Activated naive CD8-positive, alpha-beta T cell treated with anti-CD3 and anti-CD28 coated beads for 36 hours (primary cell): ENCODE results near the gene SH3GL3. TPM values are rescaled to one million over a fixed set of nuclear protein-coding genes. Genes with fewer than 3 reads are reported as not detected.
A peak's percentile ranks its signal among the peaks of the same experiment; 100 is the strongest.

ENCODE experiments used
- DNase-seq: peaks from one replicate; pipeline ENCODE4 v3.0.0; 2021
- H3K27ac Mint-ChIP-seq: one replicate; pipeline ENCODE4 v1.8.0; 2022; ENCODE audit warnings: mild to moderate bottlenecking, moderate library complexity, mixed read lengths
- H3K27me3 Mint-ChIP-seq: one replicate; pipeline ENCODE4 v1.8.0; 2022; ENCODE audit warnings: mild to moderate bottlenecking, mixed read lengths
- H3K36me3 Mint-ChIP-seq: one replicate; pipeline ENCODE4 v1.8.0; 2021; ENCODE audit warnings: mild to moderate bottlenecking, mixed read lengths
- H3K4me1 Mint-ChIP-seq: one replicate; pipeline ENCODE4 v1.8.0; 2021; ENCODE audit warnings: mixed read lengths
- H3K4me3 Mint-ChIP-seq: one replicate; pipeline ENCODE4 v1.8.0; 2022; ENCODE audit warnings: mild to moderate bottlenecking, moderate library complexity, mixed read lengths
- H3K9me3 Mint-ChIP-seq: one replicate; pipeline ENCODE4 v1.8.0; 2022; ENCODE audit warnings: mixed read lengths
- total RNA-seq, 2 experiments: library from RNA; stranded (reverse); gene quantifications; one replicate each; pipeline ENCODE4 v1.2.3, GENCODE V29; 2021

SH3GL3 gene
- total RNA-seq, 2 experiments from 2014 or later = not detected

DNA sequence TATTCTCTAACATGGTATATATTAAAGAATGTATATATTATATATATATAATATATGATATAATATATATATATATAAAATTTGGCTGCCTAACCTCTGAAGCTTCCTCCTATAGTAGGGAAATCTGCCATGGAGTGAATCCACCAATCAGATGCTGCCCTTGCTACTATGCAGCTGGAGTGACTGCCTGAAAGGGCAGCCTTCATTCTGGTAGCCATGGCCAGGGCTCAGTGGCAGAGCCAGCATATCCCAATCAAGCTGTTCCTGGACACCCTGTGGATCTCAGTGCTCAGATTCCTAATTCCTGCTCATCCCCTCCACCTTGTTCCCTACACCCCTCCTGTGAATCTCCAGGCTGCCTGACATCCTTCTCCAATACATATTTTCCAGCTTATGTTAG is 2.2 kb upstream of the SH3GL3 start:
- no peak for DNase-seq
- H3K36me3 Mint-ChIP-seq = no peaks in the 10 kb centered on the region
- no peak overlapping the region for H3K4me3 Mint-ChIP-seq
- H3K4me1 Mint-ChIP-seq = peaks cover 4% of the 10 kb centered on the region
- H3K27me3 Mint-ChIP-seq = peaks cover 53% of the 10 kb centered on the region
- H3K27ac Mint-ChIP-seq = no peak overlapping the region
- no peaks in the 10 kb centered on the region for H3K9me3 Mint-ChIP-seq

DNA sequence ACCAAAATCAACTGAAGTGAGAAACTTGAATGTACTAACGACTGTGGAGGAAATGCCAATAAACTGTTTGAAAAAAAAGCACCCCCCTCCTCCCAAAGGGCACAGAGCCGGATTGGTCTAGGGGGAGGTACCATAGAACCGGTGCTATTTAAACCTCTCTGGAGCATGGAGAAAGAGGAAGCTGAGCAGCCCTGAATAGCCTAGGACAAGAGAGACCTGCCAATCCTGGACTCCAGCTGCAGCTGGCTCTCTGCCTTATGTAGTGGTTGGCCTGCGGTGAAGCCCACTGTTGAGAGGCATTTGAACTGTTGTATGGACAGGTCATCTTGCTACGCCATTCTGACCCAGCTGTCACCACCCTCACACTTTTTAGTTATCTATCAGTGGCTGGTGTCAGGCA is 1.5 kb upstream of the SH3GL3 start:
- Mint-ChIP-seq H3K27ac (no peak overlapping the region), H3K9me3 (peaks cover 2% of the 10 kb centered on the region), H3K36me3 (no peaks in the 10 kb centered on the region), H3K4me1 (peaks cover 4% of the 10 kb centered on the region), H3K27me3 (peaks cover 55% of the 10 kb centered on the region), H3K4me3 (no peak overlapping the region)
- DNase-seq = no peak

DNA sequence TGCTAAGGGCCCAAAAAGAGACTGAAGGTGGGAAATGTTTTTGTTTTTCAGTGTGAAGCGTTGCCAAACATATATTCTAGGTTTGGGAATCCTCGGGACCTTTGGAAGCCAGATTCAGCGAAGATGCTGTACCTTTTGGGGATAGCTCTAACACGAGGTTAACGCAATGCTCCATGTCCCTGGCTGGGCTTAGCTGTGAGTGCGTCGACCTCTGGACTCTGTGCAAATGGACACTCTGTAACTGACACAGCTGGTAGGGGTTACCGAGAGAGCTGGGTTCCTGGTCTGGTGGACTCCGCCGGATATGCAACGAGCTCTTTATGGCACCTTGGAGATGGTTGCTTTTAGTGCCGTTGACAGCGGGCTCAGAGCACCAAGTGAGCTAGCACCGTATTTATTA is 724 bp upstream of the SH3GL3 start:
- peaks cover 55% of the 10 kb centered on the region for H3K27me3 Mint-ChIP-seq
- DNase-seq = no peak

DNA sequence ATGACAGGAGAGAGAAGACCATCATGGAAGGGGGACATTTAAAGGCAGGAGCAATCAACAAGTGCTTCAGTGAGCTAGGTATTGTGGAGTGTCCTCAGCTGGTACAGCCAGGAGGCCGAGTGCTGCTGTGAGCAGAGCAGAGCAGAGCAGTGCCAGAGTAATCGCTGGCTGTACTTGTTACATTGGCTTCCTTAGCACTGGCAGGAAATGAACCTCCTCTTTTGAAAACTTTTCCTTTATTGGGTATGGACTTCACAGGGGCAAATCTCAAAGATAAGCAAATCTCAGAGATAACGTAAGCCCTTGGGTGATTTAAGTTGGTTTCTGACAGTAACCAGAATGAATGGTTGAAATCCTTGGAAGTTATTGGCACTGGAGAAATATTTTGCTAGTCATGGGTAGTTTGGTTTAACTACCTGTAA is 2.1 kb downstream of the SH3GL3 start:
- H3K36me3 Mint-ChIP-seq = no peaks in the 10 kb centered on the region
- H3K27ac Mint-ChIP-seq = no peak overlapping the region
- no peak overlapping the region for H3K4me3 Mint-ChIP-seq
- DNase-seq = no peak
- peaks cover 48% of the 10 kb centered on the region for H3K27me3 Mint-ChIP-seq
- peaks cover 2% of the 10 kb centered on the region for H3K9me3 Mint-ChIP-seq
- H3K4me1 Mint-ChIP-seq = peaks cover 4% of the 10 kb centered on the region

More for the DNA sequence above, 724 bp upstream of the SH3GL3 start:
- H3K4me3 Mint-ChIP-seq = peak overlapping the region; percentile 77
- no peak overlapping the region for H3K27ac Mint-ChIP-seq
- peaks cover 2% of the 10 kb centered on the region for H3K9me3 Mint-ChIP-seq
- H3K4me1 Mint-ChIP-seq = peaks cover 4% of the 10 kb centered on the region
- H3K36me3 Mint-ChIP-seq = no peaks in the 10 kb centered on the region

DNA sequence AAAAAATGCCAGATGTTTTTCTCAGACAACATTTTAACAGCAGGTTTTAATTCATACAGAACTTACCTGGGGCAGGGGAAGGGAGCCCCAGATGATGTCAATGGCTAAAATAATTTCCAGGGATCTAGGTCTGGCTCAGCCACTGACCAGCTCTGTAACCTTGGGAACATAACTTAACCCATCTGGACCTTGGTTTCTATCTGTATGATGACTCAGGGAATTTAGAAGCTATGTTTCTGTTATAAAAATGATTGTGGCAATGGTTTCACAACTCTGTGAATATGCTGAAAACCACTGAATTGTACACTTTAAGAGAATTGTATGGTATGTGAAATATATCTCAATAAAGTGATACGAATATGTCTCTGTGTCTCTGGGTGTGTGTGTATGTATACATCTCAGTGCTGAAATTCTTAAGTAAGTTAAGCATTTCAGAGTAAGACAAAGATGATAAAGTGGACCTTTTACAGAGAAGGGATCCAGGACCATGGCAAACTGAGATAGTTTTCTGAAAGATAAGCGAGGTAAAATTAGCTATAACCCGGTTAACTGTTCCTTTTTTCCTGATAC is 2.9 kb downstream of the SH3GL3 start:
- H3K9me3 Mint-ChIP-seq = peaks cover 2% of the 10 kb centered on the region

DNA sequence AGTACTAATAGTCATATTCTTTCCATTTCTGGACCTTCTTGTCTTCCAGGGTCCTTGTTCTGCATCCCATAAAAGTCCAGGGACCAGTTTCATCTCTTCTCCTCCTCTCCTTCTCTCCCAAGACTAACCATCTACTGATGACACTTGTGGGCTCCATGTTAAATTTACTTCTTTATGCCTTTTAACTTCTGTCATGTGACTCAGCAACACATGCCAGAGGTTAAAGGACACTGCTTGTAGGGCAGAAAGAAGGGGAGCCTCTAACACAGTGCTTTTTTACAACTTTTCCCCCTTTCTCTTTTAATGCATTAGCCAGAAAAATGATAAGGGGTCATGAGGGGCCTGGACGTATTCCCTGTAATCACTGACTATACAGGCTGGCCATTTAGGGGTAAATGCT is 10.0 kb downstream of the SH3GL3 start:
- Mint-ChIP-seq H3K9me3 (no peaks in the 10 kb centered on the region), H3K27ac (no peak overlapping the region), H3K4me3 (no peak overlapping the region), H3K36me3 (no peaks in the 10 kb centered on the region), H3K4me1 (no peaks in the 10 kb centered on the region), H3K27me3 (peaks cover 3% of the 10 kb centered on the region)
- DNase-seq = no peak

More for the DNA sequence above, 2.9 kb downstream of the SH3GL3 start:
- H3K36me3 Mint-ChIP-seq = no peaks in the 10 kb centered on the region
- peaks cover 47% of the 10 kb centered on the region for H3K27me3 Mint-ChIP-seq
- peaks cover 4% of the 10 kb centered on the region for H3K4me1 Mint-ChIP-seq
- no peak overlapping the region for H3K4me3 Mint-ChIP-seq
- DNase-seq = no peak
- no peak overlapping the region for H3K27ac Mint-ChIP-seq

DNA sequence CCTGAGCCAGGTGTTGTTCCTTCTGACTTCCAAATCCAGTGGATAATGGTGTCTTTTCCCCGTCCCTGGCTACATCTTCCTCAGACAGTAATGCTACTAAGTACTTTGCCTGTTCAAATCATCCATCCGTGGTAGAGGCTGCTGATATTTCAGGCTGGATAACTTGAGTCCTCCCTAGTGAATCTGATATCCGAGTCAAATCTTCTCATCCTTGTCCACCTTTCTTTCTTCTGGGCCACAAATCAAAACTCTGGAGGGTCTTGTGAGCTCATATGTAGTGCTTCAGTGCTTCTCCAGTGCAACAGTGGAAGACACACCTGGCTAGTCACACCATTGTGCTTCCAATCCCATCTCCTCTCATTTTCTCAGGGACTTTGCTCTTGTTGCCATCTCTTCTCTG is 11.2 kb downstream of the SH3GL3 start:
- H3K27me3 Mint-ChIP-seq = peaks cover 3% of the 10 kb centered on the region
- no peak overlapping the region for H3K4me3 Mint-ChIP-seq
- no peaks in the 10 kb centered on the region for H3K36me3 Mint-ChIP-seq
- no peak for DNase-seq
- no peaks in the 10 kb centered on the region for H3K9me3 Mint-ChIP-seq
- H3K4me1 Mint-ChIP-seq = no peaks in the 10 kb centered on the region
- no peak overlapping the region for H3K27ac Mint-ChIP-seq

DNA sequence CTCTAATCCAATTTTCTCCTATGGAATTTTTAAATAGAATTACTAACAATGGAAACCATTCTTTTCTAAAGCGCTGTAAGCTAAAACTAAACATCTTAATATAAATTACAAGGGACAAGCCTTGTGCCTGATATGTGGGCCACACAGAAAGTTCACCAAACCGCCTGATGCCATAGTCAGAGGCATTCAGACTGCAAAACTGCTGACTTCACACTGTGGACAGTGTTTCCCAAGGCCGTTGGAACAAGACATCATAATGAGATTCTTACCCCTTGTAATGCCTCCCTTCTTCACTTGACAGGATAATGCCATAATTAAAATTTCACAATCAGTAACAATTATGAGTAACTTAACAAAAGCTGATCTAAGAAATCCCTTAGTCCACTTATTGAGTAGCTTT is 14.9 kb downstream of the SH3GL3 start:
- H3K4me3 Mint-ChIP-seq = no peak overlapping the region
- no peaks in the 10 kb centered on the region for H3K4me1 Mint-ChIP-seq
- H3K27ac Mint-ChIP-seq = no peak overlapping the region
- H3K9me3 Mint-ChIP-seq = no peaks in the 10 kb centered on the region
- no peak for DNase-seq
- peaks cover 3% of the 10 kb centered on the region for H3K27me3 Mint-ChIP-seq
- no peaks in the 10 kb centered on the region for H3K36me3 Mint-ChIP-seq

DNA sequence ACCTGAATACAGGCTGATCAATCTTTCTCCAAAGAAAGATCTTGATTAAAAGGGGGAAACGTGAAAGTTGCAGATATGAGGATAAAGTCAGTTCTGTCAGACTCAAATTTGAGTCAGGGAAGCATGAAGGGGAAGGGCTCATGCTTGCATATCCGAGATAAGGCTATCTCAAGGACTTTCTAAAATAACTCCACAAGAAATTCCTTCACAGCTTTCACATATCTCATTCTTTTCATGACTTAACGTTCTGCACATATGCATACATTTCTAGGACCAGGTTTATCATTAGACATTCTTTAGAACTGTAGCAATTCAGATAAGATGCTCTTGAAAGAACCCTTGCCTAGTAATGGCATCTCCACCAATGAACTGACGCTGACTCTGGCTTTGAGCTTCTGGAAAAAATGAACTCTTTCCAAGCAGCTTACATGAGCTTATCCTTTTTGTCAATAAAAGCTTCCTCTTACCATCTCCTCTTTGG is 15.9 kb downstream of the SH3GL3 start:
- H3K36me3 Mint-ChIP-seq = no peaks in the 10 kb centered on the region
- H3K4me1 Mint-ChIP-seq = no peaks in the 10 kb centered on the region
- no peak overlapping the region for H3K4me3 Mint-ChIP-seq
- peaks cover 3% of the 10 kb centered on the region for H3K27me3 Mint-ChIP-seq
- H3K9me3 Mint-ChIP-seq = no peaks in the 10 kb centered on the region
- no peak overlapping the region for H3K27ac Mint-ChIP-seq
- DNase-seq = no peak

DNA sequence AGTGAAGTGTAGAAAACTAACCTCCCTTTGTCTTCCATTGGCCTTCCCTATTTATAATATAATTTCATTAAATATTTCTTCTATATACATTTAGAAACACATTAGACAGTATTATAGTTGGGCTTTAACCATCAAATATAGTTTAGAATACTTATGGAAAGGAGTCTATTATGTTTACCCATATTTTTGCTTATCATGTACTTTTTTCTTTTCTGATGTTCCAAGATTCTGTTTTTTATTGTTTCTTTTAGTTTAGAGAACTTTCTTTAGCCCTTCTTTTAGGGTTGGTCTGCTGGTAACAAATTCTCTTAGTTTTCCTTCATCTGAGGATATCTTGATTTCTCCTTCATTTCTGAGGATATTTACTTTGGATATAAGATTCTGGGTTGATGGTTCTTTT is 23.7 kb downstream of the SH3GL3 start:
- Mint-ChIP-seq H3K9me3 (no peaks in the 10 kb centered on the region), H3K36me3 (no peaks in the 10 kb centered on the region), H3K27ac (no peak overlapping the region), H3K4me3 (no peak overlapping the region), H3K4me1 (no peaks in the 10 kb centered on the region), H3K27me3 (peaks cover 19% of the 10 kb centered on the region)
- DNase-seq = no peak

DNA sequence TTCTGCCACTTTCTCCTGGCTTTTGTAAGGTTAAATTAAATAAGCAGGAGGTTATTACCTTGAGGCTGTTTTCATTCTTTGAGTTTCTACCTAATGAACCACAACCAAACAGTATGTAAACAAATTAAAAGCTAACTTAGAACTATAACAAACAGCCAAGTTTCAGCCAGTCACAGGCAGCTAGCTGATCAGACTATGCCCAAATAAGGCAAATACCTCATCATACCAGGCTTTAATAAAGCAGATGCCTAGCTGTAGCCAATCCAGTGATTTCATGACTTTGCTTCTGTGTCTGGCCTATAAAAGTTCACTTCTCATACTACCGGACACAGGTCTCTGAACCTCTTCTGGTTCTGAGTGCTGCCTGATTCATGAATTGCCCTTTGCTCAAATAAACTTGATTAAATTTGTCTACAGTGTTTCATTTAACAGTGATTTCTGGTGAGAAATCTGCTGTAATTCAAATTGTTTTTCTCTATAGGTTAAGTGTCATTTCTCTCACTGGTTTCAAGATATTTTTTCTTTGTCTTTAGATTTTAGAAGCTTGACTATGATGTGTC is 24.2 kb downstream of the SH3GL3 start:
- DNase-seq = no peak
- Mint-ChIP-seq H3K27ac (no peak overlapping the region), H3K4me1 (no peaks in the 10 kb centered on the region), H3K4me3 (no peak overlapping the region), H3K36me3 (no peaks in the 10 kb centered on the region), H3K9me3 (no peaks in the 10 kb centered on the region), H3K27me3 (peaks cover 19% of the 10 kb centered on the region)

DNA sequence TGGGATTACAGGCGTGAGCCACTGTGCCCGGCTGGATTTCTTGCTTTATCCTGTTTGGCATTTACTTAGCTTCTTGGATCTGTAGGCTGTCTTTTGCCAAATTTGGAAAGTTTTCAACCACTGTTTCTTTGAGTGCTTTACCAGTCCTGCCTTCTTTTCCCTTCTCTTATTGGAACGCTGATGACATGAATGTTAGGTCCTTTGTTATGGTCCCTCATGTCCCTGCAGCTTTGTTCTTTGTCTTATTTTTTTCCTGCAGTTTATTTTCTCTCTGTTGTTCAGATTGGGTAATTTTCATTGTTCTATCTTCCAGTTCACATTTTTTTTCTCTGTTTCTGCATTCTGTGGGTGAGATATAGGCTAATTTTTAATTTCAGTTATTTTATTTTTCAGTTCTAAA is 25.0 kb downstream of the SH3GL3 start:
- H3K4me1 Mint-ChIP-seq = no peaks in the 10 kb centered on the region
- no peaks in the 10 kb centered on the region for H3K9me3 Mint-ChIP-seq
- no peak overlapping the region for H3K4me3 Mint-ChIP-seq
- no peak overlapping the region for H3K27ac Mint-ChIP-seq
- no peak for DNase-seq
- H3K27me3 Mint-ChIP-seq = peaks cover 19% of the 10 kb centered on the region
- H3K36me3 Mint-ChIP-seq = no peaks in the 10 kb centered on the region

DNA sequence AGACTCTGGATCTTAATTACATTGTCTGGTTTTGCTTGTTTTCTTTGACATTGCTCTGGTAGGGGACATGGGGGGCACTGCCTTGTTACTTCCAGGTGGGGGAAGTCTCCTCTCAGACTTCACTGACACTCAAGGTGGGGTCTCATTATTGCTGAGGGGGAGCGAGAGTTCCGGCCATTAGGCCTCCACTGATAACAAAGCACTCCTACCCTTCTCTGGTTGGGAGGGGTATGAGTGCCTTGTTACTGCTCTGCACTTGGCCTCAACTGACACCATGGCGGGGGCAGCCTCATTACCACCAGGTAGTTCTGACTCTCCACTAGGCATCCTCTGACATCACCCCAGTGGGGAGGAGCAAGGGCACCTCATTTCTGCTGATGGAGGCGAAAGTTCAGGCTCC is 25.7 kb downstream of the SH3GL3 start:
- Mint-ChIP-seq H3K4me3 (no peak overlapping the region), H3K4me1 (no peaks in the 10 kb centered on the region), H3K9me3 (no peaks in the 10 kb centered on the region), H3K27me3 (peaks cover 19% of the 10 kb centered on the region), H3K36me3 (no peaks in the 10 kb centered on the region), H3K27ac (no peak overlapping the region)
- no peak for DNase-seq

DNA sequence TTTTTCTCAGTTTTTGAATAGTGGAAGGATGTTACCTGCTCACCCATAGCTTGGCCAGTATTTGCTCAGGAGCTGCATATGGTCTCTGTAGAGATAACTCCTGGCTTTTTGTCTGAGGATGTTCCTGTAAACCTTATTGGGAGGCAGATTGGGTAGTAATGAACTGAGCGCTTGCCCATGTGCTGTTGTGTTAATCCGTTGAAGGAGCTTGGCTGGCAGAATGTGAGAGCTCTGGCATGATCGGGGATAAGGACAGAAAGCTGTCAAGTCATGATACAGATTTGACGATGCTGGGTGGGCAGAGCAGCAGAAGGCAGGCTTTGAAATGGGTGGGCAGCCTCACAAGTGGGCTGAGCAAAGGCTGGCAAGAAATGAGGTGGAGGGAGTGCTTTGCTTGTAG is 27.4 kb downstream of the SH3GL3 start:
- no peak overlapping the region for H3K27ac Mint-ChIP-seq
- H3K9me3 Mint-ChIP-seq = no peaks in the 10 kb centered on the region
- peaks cover 14% of the 10 kb centered on the region for H3K27me3 Mint-ChIP-seq
- H3K4me1 Mint-ChIP-seq = no peaks in the 10 kb centered on the region
- no peak for DNase-seq
- H3K36me3 Mint-ChIP-seq = no peaks in the 10 kb centered on the region
- no peak overlapping the region for H3K4me3 Mint-ChIP-seq

DNA sequence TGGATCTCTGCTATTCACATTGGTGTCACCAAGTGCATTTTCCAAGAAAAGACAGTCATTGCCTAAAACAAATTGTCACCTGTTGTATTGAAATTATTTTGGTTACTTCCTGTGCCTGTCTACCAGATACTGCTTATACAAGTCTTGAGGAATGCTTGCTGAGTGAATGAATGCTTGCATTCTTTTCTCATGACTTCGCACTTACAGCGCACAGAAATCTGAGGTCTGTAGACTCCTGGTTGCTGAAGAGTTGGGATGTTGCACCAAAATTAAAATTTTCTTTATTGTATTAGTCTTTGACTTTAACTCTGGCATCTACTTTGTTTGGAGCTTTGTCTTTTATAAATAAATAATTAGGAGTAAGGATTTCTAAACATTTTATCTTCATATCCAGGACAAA is 28.4 kb downstream of the SH3GL3 start:
- no peak overlapping the region for H3K27ac Mint-ChIP-seq
- no peak for DNase-seq
- H3K36me3 Mint-ChIP-seq = no peaks in the 10 kb centered on the region
- H3K4me3 Mint-ChIP-seq = no peak overlapping the region
- peaks cover 14% of the 10 kb centered on the region for H3K27me3 Mint-ChIP-seq
- H3K4me1 Mint-ChIP-seq = no peaks in the 10 kb centered on the region
- H3K9me3 Mint-ChIP-seq = no peaks in the 10 kb centered on the region

DNA sequence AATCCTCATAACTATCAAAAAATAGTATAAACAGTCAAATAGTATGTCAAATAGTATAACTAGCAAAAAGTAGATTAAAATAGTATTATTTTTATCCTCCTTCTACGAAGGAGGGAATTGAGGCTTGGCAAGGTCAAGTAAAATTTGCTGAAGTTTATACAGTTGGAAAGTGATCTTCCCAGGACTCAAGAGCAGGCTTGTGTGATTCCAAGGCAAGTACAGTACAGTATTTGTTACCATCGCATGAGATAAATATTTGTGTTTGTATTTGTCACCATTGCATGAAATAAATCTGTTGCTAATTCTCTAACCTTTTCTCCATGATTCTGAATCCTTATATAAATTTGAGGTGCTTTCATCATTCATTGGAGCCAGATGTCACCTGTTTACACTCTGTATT is 28.9 kb downstream of the SH3GL3 start:
- H3K27ac Mint-ChIP-seq = no peak overlapping the region
- no peaks in the 10 kb centered on the region for H3K9me3 Mint-ChIP-seq

More for the DNA sequence above, 28.9 kb downstream of the SH3GL3 start:
- no peaks in the 10 kb centered on the region for H3K4me1 Mint-ChIP-seq
- no peak for DNase-seq
- no peak overlapping the region for H3K4me3 Mint-ChIP-seq
- H3K36me3 Mint-ChIP-seq = no peaks in the 10 kb centered on the region
- peaks cover 14% of the 10 kb centered on the region for H3K27me3 Mint-ChIP-seq
